Calu3 (cell line): Measurements from ENCODE around the gene FOSL1. TPM values are rescaled to one million over a fixed set of nuclear protein-coding genes. Genes with fewer than 3 reads are reported as not detected.

Experiments
- BruUV-seq: library from RNA; stranded (reverse); fragments of 400-500 nt; replicated peaks from 2 replicates; lab custom pipeline; 2021; lab: Mats Ljungman, UMichigan
- CTCF ChIA-PET: fragments of 300-600 bp; sonication (Branson Sonifier 250); formaldehyde crosslinking; loops from one replicate; lab custom pipeline; 2022; ENCODE audit warnings: antibody characterized with exemption; lab: Charles Lee
- DNase-seq: peaks from one replicate; pipeline ENCODE4 v3.0.0; 2022
- H3K27ac Mint-ChIP-seq: one replicate; pipeline ENCODE4 v1.8.0; 2022; ENCODE audit warnings: mixed read lengths; ENCODE audit not compliant: unreplicated experiment
- H3K27me3 Mint-ChIP-seq: one replicate; pipeline ENCODE4 v1.8.0; 2022; ENCODE audit warnings: mixed read lengths; ENCODE audit not compliant: unreplicated experiment
- H3K36me3 Mint-ChIP-seq: one replicate; pipeline ENCODE4 v1.8.0; 2022; ENCODE audit warnings: mild to moderate bottlenecking, moderate library complexity, mixed read lengths; ENCODE audit not compliant: insufficient read depth, unreplicated experiment
- H3K4me1 Mint-ChIP-seq: one replicate; pipeline ENCODE4 v1.8.0; 2022; ENCODE audit warnings: mild to moderate bottlenecking, low read depth, mixed read lengths; ENCODE audit not compliant: unreplicated experiment
- H3K4me3 Mint-ChIP-seq: one replicate; pipeline ENCODE4 v1.8.0; 2022; ENCODE audit warnings: mild to moderate bottlenecking, low read depth, moderate library complexity, mixed read lengths; ENCODE audit not compliant: unreplicated experiment
- H3K9me3 Mint-ChIP-seq: one replicate; pipeline ENCODE4 v1.8.0; 2022; ENCODE audit warnings: low read depth, mixed read lengths; ENCODE audit not compliant: unreplicated experiment
- intact Hi-C: fragments of 100-400 bp; cut with micrococcal nuclease; formaldehyde crosslinking; loops from one replicate; pipeline ENCODE4 v1.10.0; 2022; ENCODE audit not compliant: unreplicated experiment
- total RNA-seq: library from RNA; stranded (reverse); gene quantifications from 2 replicates; pipeline ENCODE4 v1.2.3, GENCODE V29; 2022
- TF ChIP-seq, protein P1 (sequence below): fragments of 200-600 bp; IDR thresholded peaks from one replicate; pipeline ENCODE4 v1.8.0; 2022; ENCODE audit warnings: antibody characterized with exemption; ENCODE audit not compliant: unreplicated experiment

FOSL1 gene
- total RNA-seq, 1 experiment from 2014 or later, result 76.1 TPM

DNA sequence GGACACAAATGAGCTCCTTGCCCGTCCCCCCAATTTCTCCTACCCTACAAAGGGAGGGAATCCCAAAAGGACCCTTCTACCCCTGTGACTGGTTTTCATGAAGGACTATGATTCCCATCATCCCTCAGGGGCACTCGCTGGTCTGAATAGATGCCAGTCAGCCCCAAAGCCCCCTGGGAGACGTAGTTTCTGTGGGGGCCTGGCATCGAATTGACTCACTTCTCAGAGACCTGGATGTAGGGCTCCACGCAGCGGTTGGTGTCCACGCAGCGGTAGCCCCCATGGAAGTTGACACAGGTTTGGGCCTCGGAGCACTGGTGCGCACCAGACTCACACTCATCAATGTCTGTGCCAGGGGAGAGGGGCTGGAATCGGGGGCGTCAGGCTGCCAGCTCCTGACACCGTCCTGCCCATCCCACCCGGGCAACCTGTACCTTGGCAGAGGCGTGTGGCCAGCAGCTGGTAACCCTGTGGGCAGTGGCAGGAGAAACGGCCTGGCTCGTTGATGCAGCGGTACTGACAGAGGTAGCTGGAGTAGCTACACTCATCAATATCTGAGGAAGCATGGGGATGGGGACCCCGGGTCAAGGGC is 32.0 kb downstream of the FOSL1 start:
- CTCF ChIA-PET, result no interaction called here
- H3K36me3 Mint-ChIP-seq, result peaks cover 41% of the 10 kb centered on the region
- intact Hi-C loops, result no loop called here
- peaks cover 6% of the 10 kb centered on the region for H3K4me1 Mint-ChIP-seq
- H3K27ac Mint-ChIP-seq, result no peak overlapping the region
- H3K27me3 Mint-ChIP-seq, result peaks cover 24% of the 10 kb centered on the region
- no peak overlapping the region for H3K4me3 Mint-ChIP-seq
- DNase-seq, result no peak
- BruUV-seq, result no TSS peak
- no peaks in the 10 kb centered on the region for H3K9me3 Mint-ChIP-seq
- TF ChIP-seq, protein P1, sequence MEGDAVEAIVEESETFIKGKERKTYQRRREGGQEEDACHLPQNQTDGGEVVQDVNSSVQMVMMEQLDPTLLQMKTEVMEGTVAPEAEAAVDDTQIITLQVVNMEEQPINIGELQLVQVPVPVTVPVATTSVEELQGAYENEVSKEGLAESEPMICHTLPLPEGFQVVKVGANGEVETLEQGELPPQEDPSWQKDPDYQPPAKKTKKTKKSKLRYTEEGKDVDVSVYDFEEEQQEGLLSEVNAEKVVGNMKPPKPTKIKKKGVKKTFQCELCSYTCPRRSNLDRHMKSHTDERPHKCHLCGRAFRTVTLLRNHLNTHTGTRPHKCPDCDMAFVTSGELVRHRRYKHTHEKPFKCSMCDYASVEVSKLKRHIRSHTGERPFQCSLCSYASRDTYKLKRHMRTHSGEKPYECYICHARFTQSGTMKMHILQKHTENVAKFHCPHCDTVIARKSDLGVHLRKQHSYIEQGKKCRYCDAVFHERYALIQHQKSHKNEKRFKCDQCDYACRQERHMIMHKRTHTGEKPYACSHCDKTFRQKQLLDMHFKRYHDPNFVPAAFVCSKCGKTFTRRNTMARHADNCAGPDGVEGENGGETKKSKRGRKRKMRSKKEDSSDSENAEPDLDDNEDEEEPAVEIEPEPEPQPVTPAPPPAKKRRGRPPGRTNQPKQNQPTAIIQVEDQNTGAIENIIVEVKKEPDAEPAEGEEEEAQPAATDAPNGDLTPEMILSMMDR, result no peak

DNA sequence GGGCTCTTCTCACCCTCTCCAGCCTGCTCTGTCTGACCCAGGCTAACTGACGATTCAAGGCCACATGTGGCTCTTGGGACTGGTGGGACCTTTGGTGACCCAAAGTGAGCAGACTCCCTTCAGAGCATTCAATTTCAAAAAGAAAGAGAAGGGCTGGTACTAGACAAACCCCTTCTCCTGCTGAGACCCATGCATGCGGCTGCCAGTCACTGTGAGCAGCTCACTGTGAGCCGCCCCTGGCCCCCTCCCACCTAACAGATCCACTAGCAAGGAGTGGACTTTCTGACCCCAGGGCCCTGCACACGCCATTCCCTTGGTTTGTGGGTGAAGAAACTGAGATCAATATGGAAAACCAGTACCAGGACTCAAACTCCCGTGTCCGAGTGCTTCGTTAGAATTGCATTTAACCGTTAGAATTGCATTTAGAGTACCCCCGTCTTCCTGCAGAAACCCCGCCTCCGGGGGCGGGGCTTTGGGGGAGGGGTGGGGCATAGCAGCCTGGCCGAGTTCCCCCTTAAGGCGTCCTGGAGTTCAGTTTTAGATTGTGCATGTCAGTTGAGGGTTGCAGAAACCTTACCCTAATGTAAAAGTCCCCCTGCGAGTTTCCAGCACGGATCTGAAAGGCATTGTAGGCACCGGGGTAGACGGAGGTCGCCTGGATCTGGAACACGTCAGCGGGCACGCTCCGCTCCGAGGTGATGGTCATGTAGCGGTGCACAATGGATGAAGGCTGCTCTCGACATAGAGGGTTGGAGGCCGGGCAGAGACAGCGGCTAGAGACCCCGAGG is 32.7 kb downstream of the FOSL1 start:
- no peaks in the 10 kb centered on the region for H3K4me1 Mint-ChIP-seq
- TF ChIP-seq, protein P1, result no peak
- intact Hi-C loops, result no loop called here
- H3K27me3 Mint-ChIP-seq, result peaks cover 17% of the 10 kb centered on the region
- no peak overlapping the region for H3K27ac Mint-ChIP-seq
- no peak for DNase-seq
- no peaks in the 10 kb centered on the region for H3K9me3 Mint-ChIP-seq
- CTCF ChIA-PET, result no interaction called here
- H3K4me3 Mint-ChIP-seq, result no peak overlapping the region
- no TSS peak for BruUV-seq
- peaks cover 44% of the 10 kb centered on the region for H3K36me3 Mint-ChIP-seq

DNA sequence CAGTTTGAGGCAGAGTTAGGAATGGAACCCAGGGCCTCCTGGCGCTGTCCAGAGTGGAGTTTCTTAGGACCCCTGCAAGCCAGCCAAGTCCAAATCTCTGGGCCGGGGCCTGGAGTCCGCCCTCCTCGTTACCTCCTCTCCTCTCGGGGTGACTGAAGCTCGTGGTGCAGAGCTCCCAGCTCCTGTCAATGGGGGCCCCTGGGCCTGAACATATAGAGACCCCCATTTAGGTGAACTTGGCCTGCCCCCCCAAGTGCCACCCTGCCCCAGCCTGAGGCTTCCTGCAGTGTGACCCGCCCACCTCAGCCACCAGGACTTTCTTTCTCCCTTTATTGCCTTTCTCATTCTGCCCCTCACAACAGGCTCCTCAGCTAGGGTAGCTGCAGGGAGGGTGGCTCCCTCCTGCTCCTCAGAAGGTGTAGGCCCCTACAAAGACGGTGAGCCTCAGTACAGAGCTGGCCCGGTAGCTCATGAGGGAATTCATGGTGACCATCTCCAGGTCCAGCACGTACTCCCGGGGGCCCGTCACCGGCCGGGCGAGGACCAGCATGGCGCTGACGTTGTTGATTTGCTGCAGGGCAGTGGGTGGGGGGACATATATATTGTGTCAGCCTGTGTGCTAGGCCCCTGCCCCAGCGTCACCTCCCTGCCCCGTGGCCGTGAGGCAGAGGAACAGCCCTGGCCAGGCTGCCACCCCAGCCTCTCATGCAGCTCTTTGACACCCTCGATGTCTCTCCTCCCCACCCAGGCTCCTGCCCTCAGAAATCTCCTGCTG is 33.5 kb downstream of the FOSL1 start:
- no peaks in the 10 kb centered on the region for H3K9me3 Mint-ChIP-seq
- no peak overlapping the region for H3K4me3 Mint-ChIP-seq
- no TSS peak for BruUV-seq
- no peak for DNase-seq
- CTCF ChIA-PET, result no interaction called here
- H3K27ac Mint-ChIP-seq, result no peak overlapping the region
- intact Hi-C loops, result no loop called here
- peaks cover 15% of the 10 kb centered on the region for H3K27me3 Mint-ChIP-seq
- TF ChIP-seq, protein P1, result no peak
- peaks cover 52% of the 10 kb centered on the region for H3K36me3 Mint-ChIP-seq
- no peaks in the 10 kb centered on the region for H3K4me1 Mint-ChIP-seq

DNA sequence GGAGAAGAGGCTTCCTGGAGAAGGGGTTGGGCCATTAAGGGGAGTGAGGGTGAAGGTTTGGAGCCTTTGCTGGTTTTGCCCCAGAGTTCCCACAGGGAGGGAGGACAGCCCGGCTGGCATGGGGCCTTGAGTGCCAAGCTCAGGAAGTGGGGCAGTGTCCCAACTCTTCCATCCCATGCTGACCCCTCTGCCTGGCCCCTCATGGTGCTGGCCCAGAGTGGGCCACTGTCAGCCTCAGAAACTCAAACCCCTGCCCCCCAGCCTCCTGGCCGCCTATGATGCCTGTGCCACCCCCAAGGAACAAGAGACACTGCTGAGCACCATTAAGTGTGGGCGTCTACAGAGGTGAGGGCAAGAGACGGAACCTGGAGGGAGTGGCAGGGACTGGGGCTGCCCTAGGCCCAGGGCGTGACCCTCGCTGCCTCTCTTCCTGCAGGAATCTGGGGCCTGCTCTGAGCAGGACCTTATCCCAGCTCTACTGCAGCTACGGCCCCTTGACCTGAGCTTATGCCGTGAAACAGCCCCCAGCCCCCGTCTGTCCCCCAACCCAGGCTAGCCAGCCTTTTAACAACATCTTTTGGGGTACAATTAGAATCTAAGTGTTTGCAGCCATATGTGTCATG is 34.5 kb downstream of the FOSL1 start:
- peaks cover 15% of the 10 kb centered on the region for H3K27me3 Mint-ChIP-seq
- intact Hi-C loops, result no loop called here
- BruUV-seq, result no TSS peak
- no peak overlapping the region for H3K4me3 Mint-ChIP-seq
- CTCF ChIA-PET, result no interaction called here
- DNase-seq, result no peak
- H3K9me3 Mint-ChIP-seq, result no peaks in the 10 kb centered on the region
- no peaks in the 10 kb centered on the region for H3K4me1 Mint-ChIP-seq
- H3K27ac Mint-ChIP-seq, result no peak overlapping the region
- peaks cover 62% of the 10 kb centered on the region for H3K36me3 Mint-ChIP-seq
- TF ChIP-seq, protein P1, result no peak
